Stimulated activated memory B cell treated with anti-CD40 and anti-IgM and Interleukin-4, amounts not matched to agents 10 μg/mL and 1 μg/mL and 100 μg/mL, for 72 hours (primary cell): ENCODE measurements around the gene GUK1.
"Not testable (repeated sequence)": the region's sequence is repeated elsewhere in the genome, so short reads cannot be mapped to it uniquely, and the experiment has no call there.

Experiments
- ATAC-seq: fragments of 150-1000 bp; cut with Tn5 transposase; 2 replicates; pipeline ENCODE4 v1.10.0; 2021
- H3K27ac Mint-ChIP-seq: one replicate; pipeline ENCODE4 v1.8.0; 2022; ENCODE audit warnings: mild to moderate bottlenecking, mixed read lengths
- H3K27me3 Mint-ChIP-seq: one replicate; pipeline ENCODE4 v1.8.0; 2022; ENCODE audit warnings: mixed read lengths
- H3K36me3 Mint-ChIP-seq: one replicate; pipeline ENCODE4 v1.8.0; 2022; ENCODE audit warnings: mixed read lengths
- H3K4me1 Mint-ChIP-seq: one replicate; pipeline ENCODE4 v1.8.0; 2022; ENCODE audit warnings: mixed read lengths
- H3K4me3 Mint-ChIP-seq: one replicate; pipeline ENCODE4 v1.8.0; 2022; ENCODE audit warnings: mild to moderate bottlenecking, moderate library complexity, mixed read lengths
- H3K9me3 Mint-ChIP-seq: one replicate; pipeline ENCODE4 v1.8.0; 2022; ENCODE audit warnings: mixed read lengths

GUK1 gene

GRCh38 chr1:228109962-228110488 lies 30.1 kb upstream of the GUK1 start:
- Mint-ChIP-seq H3K36me3 (peaks cover 9% of the 10 kb centered on the region), H3K4me3 (peak overlapping the region; percentile 89), H3K27me3 (no peaks in the 10 kb centered on the region), H3K9me3 (no peaks in the 10 kb centered on the region), H3K27ac (peak overlapping the region; percentile 91), H3K4me1 (peaks cover 31% of the 10 kb centered on the region)
- ATAC-seq, result no peak

- peaks cover 9% of the 10 kb centered on the region for H3K36me3 Mint-ChIP-seq
- peaks cover 29% of the 10 kb centered on the region for H3K4me1 Mint-ChIP-seq
- no peak for ATAC-seq
- no peak overlapping the region for H3K27ac Mint-ChIP-seq
- H3K27me3 Mint-ChIP-seq, result no peaks in the 10 kb centered on the region
- H3K9me3 Mint-ChIP-seq, result no peaks in the 10 kb centered on the region
- H3K4me3 Mint-ChIP-seq, result no peak overlapping the region
Measured at GRCh38 chr1:228110556-228110955, 29.5 kb upstream of the GUK1 start.

- H3K27me3 Mint-ChIP-seq, H3K4me3 Mint-ChIP-seq, ATAC-seq, H3K27ac Mint-ChIP-seq, H3K9me3 Mint-ChIP-seq, H3K36me3 Mint-ChIP-seq: not testable (repeated sequence)
- H3K4me1 Mint-ChIP-seq, result peaks cover 29% of the 10 kb centered on the region
Measured at GRCh38 chr1:228111315-228111714, 28.8 kb upstream of the GUK1 start.

DNA sequence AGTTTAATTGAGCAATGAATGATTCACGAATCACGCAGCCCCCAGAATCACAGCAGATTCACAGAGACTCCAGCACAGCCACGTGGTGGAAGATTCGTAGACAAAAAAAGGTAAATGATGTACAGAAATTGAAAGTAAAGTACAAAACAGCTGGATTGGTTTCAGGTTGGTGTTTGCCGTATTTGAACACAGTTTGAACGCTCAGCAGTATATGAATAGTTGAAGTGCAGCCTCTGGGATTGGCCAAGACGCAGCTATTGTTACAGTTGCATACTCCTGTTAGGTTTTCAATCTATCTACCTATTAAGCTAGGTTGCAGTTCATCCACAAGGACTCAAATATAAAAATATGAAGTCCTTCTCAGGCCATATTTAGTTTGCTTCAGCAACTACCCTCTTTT lies 27.9 kb upstream of the GUK1 start:
- Mint-ChIP-seq H3K9me3 (no peaks in the 10 kb centered on the region), H3K27ac (no peak overlapping the region), H3K27me3 (no peaks in the 10 kb centered on the region), H3K4me1 (peaks cover 29% of the 10 kb centered on the region), H3K4me3 (no peak overlapping the region), H3K36me3 (peaks cover 3% of the 10 kb centered on the region)
- no peak for ATAC-seq

DNA sequence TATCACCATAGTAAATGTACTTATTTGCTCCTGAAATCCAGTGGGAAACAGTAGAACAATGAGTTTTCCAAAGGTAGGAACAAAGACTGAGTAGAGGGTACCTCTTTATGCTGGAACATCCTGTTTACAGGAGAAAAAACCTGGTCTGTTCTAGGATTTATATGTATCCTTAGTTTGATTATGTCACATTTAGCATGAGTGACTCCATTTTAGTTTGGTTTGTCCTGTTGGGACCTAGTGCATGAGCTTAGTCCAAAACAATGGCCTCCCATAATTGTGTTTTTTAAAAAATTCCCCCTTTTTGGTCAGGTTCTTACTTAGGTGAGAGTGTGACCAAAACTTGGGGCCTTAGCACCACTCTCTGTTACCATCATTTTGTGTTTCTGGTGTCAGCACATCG lies 27.5 kb upstream of the GUK1 start:
- Mint-ChIP-seq H3K4me1 (peaks cover 26% of the 10 kb centered on the region), H3K4me3 (no peak overlapping the region), H3K36me3 (no peaks in the 10 kb centered on the region), H3K27ac (no peak overlapping the region), H3K9me3 (no peaks in the 10 kb centered on the region), H3K27me3 (no peaks in the 10 kb centered on the region)
- no peak for ATAC-seq

- no peak overlapping the region for H3K27ac Mint-ChIP-seq
- peaks cover 4% of the 10 kb centered on the region for H3K4me1 Mint-ChIP-seq
- ATAC-seq, result no peak
- peaks cover 4% of the 10 kb centered on the region for H3K9me3 Mint-ChIP-seq
- H3K36me3 Mint-ChIP-seq, result peaks cover 6% of the 10 kb centered on the region
- H3K4me3 Mint-ChIP-seq, result no peak overlapping the region
- no peaks in the 10 kb centered on the region for H3K27me3 Mint-ChIP-seq
Measured at GRCh38 chr1:228114827-228115226, 25.3 kb upstream of the GUK1 start.

DNA sequence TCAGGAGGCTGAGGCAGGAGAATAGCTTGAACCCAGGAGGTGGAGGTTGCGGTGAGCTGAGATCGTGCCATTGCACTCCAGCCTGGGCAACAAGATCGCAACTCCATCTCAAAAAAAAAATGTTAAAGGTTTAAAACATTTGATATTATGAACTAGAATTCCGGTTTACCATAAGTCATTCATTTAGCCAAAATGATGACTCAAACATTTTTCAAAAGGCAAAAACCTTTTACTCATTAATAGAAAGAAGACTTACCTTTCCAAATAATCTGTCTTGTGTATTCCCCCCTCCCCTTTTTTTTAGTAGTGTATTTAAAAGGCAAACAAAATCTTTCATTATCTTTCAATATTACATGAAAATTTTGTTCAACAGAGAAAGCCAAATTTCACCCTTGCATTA lies 22.7 kb upstream of the GUK1 start:
- H3K27ac Mint-ChIP-seq, result no peak overlapping the region
- peaks cover 7% of the 10 kb centered on the region for H3K4me1 Mint-ChIP-seq
- no peaks in the 10 kb centered on the region for H3K27me3 Mint-ChIP-seq
- peaks cover 4% of the 10 kb centered on the region for H3K9me3 Mint-ChIP-seq
- no peak for ATAC-seq
- peaks cover 6% of the 10 kb centered on the region for H3K36me3 Mint-ChIP-seq
- no peak overlapping the region for H3K4me3 Mint-ChIP-seq

GRCh38 chr1:228118040-228118439 lies 22.0 kb upstream of the GUK1 start:
- no peak for ATAC-seq
- no peaks in the 10 kb centered on the region for H3K27me3 Mint-ChIP-seq
- peaks cover 4% of the 10 kb centered on the region for H3K9me3 Mint-ChIP-seq
- H3K27ac Mint-ChIP-seq, result no peak overlapping the region
- peaks cover 7% of the 10 kb centered on the region for H3K4me1 Mint-ChIP-seq
- H3K4me3 Mint-ChIP-seq, result no peak overlapping the region
- peaks cover 6% of the 10 kb centered on the region for H3K36me3 Mint-ChIP-seq

DNA sequence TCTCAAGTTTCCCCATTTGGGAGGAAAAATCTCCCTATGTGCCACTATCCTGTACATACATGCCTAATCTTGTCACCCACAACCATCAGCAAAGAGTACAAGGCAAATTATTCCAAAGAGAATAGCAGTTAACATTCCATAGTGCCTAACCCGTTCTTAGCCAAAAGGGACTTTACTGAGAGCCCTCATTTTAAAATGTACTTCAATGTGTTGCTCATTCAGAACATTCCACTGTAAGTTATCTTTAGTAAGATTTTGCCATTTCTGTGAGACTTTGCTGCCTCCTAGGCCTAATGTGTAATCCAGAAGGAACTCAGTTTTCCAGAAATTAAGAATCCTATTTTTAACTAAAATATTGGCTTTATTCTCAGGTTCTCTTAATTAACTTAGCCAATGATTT lies 19.7 kb upstream of the GUK1 start:
- Mint-ChIP-seq H3K9me3 (peaks cover 4% of the 10 kb centered on the region), H3K4me3 (no peak overlapping the region), H3K27ac (peak overlapping the region; percentile 24), H3K27me3 (no peaks in the 10 kb centered on the region), H3K4me1 (peaks cover 7% of the 10 kb centered on the region), H3K36me3 (peaks cover 6% of the 10 kb centered on the region)
- no peak for ATAC-seq

GRCh38 chr1:228120857-228121489 lies 19.1 kb upstream of the GUK1 start:
- peaks cover 6% of the 10 kb centered on the region for H3K36me3 Mint-ChIP-seq
- peak overlapping the region; percentile 24 for H3K27ac Mint-ChIP-seq
- ATAC-seq, result peak; percentile 43
- H3K27me3 Mint-ChIP-seq, result no peaks in the 10 kb centered on the region
- H3K4me3 Mint-ChIP-seq, result no peak overlapping the region
- H3K4me1 Mint-ChIP-seq, result peaks cover 7% of the 10 kb centered on the region
- peaks cover 4% of the 10 kb centered on the region for H3K9me3 Mint-ChIP-seq

DNA sequence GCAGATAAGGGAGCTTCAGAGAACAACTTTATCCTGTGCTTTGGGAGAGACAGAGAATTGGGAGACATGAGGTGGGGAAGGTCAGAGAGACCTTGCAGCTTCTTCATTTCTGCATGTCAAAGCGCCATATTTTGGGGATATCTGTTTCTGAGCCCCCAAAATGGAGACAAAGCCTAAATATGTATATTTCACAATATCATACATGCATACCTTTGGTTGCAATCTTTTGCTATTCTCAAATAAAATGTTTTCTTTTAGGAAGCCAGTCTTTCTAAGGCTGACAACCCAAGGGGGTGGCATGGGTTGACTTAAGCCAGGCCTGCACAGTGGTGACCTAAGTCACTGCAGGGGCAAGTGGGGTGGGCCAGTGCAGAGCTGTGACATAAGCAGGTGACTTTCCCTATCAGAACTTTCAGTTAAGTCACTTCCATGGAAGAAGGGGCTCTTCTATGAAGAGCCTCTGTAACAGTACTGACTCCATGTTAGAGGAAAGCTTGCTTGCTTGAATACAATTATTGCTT lies 17.1 kb upstream of the GUK1 start:
- H3K27ac Mint-ChIP-seq, result no peak overlapping the region
- ATAC-seq, result no peak
- H3K36me3 Mint-ChIP-seq, result peaks cover 3% of the 10 kb centered on the region
- no peak overlapping the region for H3K4me3 Mint-ChIP-seq
- peaks cover 7% of the 10 kb centered on the region for H3K4me1 Mint-ChIP-seq
- no peaks in the 10 kb centered on the region for H3K27me3 Mint-ChIP-seq
- H3K9me3 Mint-ChIP-seq, result peaks cover 2% of the 10 kb centered on the region

GRCh38 chr1:228123505-228123904 lies 16.6 kb upstream of the GUK1 start:
- Mint-ChIP-seq H3K27ac (no peak overlapping the region), H3K9me3 (no peaks in the 10 kb centered on the region)

DNA sequence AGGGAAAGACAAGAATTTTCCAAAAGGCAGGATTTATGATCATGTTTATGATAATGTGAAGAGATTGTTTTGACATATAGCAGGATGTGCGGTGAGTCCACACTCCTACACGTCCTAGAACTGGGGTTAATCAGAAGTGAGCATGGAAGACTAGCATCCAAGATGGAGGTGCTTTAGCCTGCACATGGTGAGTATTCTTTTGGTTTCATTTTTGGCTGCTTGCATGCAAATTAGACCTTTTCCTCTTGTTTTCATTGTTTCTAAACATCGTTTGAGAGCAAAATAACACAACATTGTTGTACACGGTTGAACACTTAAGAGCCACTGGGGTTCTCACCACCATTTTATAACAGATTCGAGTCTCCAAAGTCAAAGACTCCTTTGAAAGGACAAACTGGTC lies 14.9 kb upstream of the GUK1 start:
- peaks cover 7% of the 10 kb centered on the region for H3K4me1 Mint-ChIP-seq

More at GRCh38 chr1:228123505-228123904, 16.6 kb upstream of the GUK1 start:
- H3K27me3 Mint-ChIP-seq, result no peaks in the 10 kb centered on the region
- H3K4me1 Mint-ChIP-seq, result peaks cover 7% of the 10 kb centered on the region
- no peak for ATAC-seq
- no peak overlapping the region for H3K4me3 Mint-ChIP-seq
- H3K36me3 Mint-ChIP-seq, result no peaks in the 10 kb centered on the region

DNA sequence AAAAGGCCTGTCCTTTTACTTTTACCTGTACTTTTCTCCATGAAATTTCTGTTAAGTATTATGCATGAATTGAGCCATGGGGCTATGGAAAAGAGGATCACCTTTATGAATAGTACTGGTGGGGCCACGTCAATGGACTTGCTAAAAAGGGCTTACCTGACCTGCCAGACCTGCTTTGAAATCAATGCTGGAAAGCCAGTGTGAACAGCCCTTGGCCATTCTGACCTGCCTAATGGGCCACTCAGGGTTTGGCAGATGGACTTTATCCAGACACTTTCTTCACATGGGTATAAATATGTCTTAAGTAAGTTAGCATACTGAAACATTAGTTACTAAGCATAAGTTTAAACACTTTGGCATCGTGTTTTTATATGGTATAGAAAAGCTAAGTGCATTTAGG lies 8.3 kb upstream of the GUK1 start:
- no peak overlapping the region for H3K4me3 Mint-ChIP-seq
- peaks cover 8% of the 10 kb centered on the region for H3K27me3 Mint-ChIP-seq
- no peaks in the 10 kb centered on the region for H3K9me3 Mint-ChIP-seq

More for the DNA sequence above, 14.9 kb upstream of the GUK1 start:
- Mint-ChIP-seq H3K9me3 (no peaks in the 10 kb centered on the region), H3K27ac (no peak overlapping the region), H3K27me3 (no peaks in the 10 kb centered on the region), H3K4me3 (no peak overlapping the region), H3K36me3 (no peaks in the 10 kb centered on the region)
- ATAC-seq, result no peak

GRCh38 chr1:228134591-228134990 lies 5.5 kb upstream of the GUK1 start:
- no peak for ATAC-seq
- H3K27ac Mint-ChIP-seq, result no peak overlapping the region
- H3K4me3 Mint-ChIP-seq, result no peak overlapping the region
- H3K27me3 Mint-ChIP-seq, result peaks cover 8% of the 10 kb centered on the region
- H3K4me1 Mint-ChIP-seq, result peaks cover 29% of the 10 kb centered on the region
- no peaks in the 10 kb centered on the region for H3K36me3 Mint-ChIP-seq
- no peaks in the 10 kb centered on the region for H3K9me3 Mint-ChIP-seq

More for the DNA sequence above, 8.3 kb upstream of the GUK1 start:
- peaks cover 9% of the 10 kb centered on the region for H3K4me1 Mint-ChIP-seq
- no peak for ATAC-seq
- H3K36me3 Mint-ChIP-seq, result no peaks in the 10 kb centered on the region
- no peak overlapping the region for H3K27ac Mint-ChIP-seq

DNA sequence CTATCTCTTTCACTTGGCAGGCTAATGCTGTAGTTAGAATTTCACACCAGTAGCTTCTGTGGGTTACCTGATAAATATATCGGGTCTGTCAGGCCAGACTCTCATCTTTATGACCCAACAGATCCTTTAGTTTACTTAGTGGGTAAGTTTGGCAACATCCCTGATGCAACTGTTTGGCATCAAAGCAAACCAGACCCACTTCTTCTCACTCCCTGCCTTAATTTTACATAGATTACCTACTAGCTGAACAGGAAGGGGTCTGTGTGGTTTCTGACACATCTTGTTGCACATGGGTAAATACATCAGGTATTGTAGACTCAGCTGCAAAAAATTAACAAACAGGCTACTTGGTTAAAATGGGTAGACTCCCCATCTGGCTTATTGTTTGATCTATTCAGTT lies 3.2 kb upstream of the GUK1 start:
- Mint-ChIP-seq H3K9me3 (no peaks in the 10 kb centered on the region), H3K4me3 (no peak overlapping the region), H3K27ac (peak overlapping the region; percentile 57), H3K36me3 (no peaks in the 10 kb centered on the region), H3K4me1 (peaks cover 32% of the 10 kb centered on the region), H3K27me3 (peaks cover 8% of the 10 kb centered on the region)
- no peak for ATAC-seq
